HepG2 (cell line): Measurements from ENCODE around the gene ZNF414.
"Not testable (repeated sequence)": the region's sequence is repeated elsewhere in the genome, so short reads cannot be mapped to it uniquely, and the experiment has no call there.

Experiments used
- ATF2 ChIP-seq: sonication (generic); formaldehyde crosslinking; IDR thresholded peaks from 2 replicates; pipeline ENCODE4 v1.4.0; 2020; ENCODE audit warnings: missing genetic modification reagents
- ELF4 ChIP-seq: sonication (generic); formaldehyde crosslinking; IDR thresholded peaks from 2 replicates; pipeline ENCODE4 v1.5.0; 2020; ENCODE audit warnings: missing genetic modification reagents, mild to moderate bottlenecking, moderate library complexity, borderline replicate concordance
- FIP1L1 ChIP-seq: fragments of 200-400 bp; formaldehyde crosslinking; IDR thresholded peaks from 2 replicates; pipeline ENCODE4 v1.6.1; 2018; ENCODE audit warnings: low read depth, mild to moderate bottlenecking, low read length, moderate library complexity, borderline replicate concordance; ENCODE audit not compliant: insufficient read depth
- MXD3 ChIP-seq: IDR thresholded peaks from 2 replicates; pipeline ENCODE4 v1.6.1; 2016; ENCODE audit warnings: mild to moderate bottlenecking, missing biosample characterization, missing genetic modification reagents
- SRSF4 ChIP-seq: fragments of 200-400 bp; formaldehyde crosslinking; IDR thresholded peaks from one replicate; pipeline ENCODE4 v1.6.1; 2018; ENCODE audit warnings: mild to moderate bottlenecking, low read depth, low read length, moderate library complexity; ENCODE audit not compliant: poor library complexity, severe bottlenecking
- TP53 ChIP-seq: sonication (generic); formaldehyde crosslinking; conservative IDR thresholded peaks from 2 replicates; pipeline ENCODE4 v1.4.0; 2020; ENCODE audit warnings: missing genetic modification reagents
- ZNF296 ChIP-seq: sonication (generic); formaldehyde crosslinking; conservative IDR thresholded peaks from 2 replicates; pipeline ENCODE4 v1.5.0; 2020; ENCODE audit warnings: mild to moderate bottlenecking, missing genetic modification reagents

DNA sequence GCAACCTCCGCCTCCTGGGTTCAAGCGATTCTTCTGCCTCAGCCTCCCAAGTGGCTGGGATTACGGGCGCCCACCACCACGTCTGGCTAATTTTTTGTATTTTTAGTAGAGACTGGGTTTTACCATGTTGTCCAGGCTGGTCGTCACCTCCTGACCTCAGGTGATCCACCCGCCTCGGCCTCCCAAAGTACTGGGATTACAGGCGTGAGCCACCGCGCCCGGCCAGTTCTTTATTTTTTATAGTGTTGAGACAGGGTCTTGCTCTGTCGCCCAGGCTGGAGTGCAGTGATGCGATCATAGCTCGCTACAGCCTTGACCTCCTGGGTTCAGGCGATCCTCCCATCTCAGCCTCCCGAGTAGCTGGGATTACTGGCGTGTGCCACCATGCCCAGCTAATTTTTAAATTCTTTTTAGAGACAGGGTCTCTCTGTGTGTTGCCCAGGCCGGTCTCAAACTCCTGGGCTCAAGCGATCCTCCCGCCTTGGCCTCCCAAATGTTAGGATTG, 590 bp upstream of the ZNF414 start:
- not testable (repeated sequence) for TF ChIP-seq ATF2; ELF4 (CRISPR knock-in tag); ZNF296 (CRISPR knock-in tag); MXD3 (CRISPR knock-in tag); TP53 (CRISPR knock-in tag); SRSF4; FIP1L1
